Measurements from ENCODE around the gene LDLRAD3. TPM values are rescaled to one million over a fixed set of nuclear protein-coding genes. Genes with fewer than 3 reads are reported as not detected.

The LDLRAD3 gene
- total RNA-seq, 3 donors from 2014 or later (not counting 1 experiment from before 2014, with no cell fraction given) = 1.0 to 1.5 (median 1.2) TPM

GRCh38 chr11:35947437-35947836 lies 3.6 kb downstream of the LDLRAD3 start:
- H3K4me1 ChIP-seq (ENCODE audit: control insufficient read depth, insufficient read depth, low read length) = peaks cover 9% of the 10 kb centered on the region
- Mint-ChIP-seq H3K27me3 (ENCODE audit: low read depth in 2 of 2) (peaks cover 27 to 35% of the 10 kb centered on the region in 2 donors), H3K4me3 (no peak overlapping the region), H3K4me1 (peaks cover 11 to 20% of the 10 kb centered on the region in 2 donors), H3K27ac (no peak overlapping the region), H3K36me3 (no peaks in the 10 kb centered on the region), H3K9me3 (no peaks in the 10 kb centered on the region)
- no peak overlapping the region for H3K27ac ChIP-seq (ENCODE audit: low read length)
- TF ChIP-seq CTCF (IDR thresholded peaks at IDR 0.05) = no peak
- no peaks in the 10 kb centered on the region for H3K36me3 ChIP-seq (ENCODE audit: control insufficient read depth, insufficient read depth, low read length)
- no peak overlapping the region for H3K4me3 ChIP-seq (ENCODE audit: low read length)
- ATAC-seq (no peak), DNase-seq (no peak)
- WGBS (ENCODE audit: insufficient coverage) = 96% methylated on average over 4 of the region's 4 CpGs
- intact Hi-C loops (cut with micrococcal nuclease) = no loop called here
- no peaks in the 10 kb centered on the region for H3K9me3 ChIP-seq (ENCODE audit: control insufficient read depth, insufficient read depth, low read length)
- peaks cover 5% of the 10 kb centered on the region for H3K27me3 ChIP-seq (ENCODE audit: control insufficient read depth, insufficient read depth, low read length)

DNA sequence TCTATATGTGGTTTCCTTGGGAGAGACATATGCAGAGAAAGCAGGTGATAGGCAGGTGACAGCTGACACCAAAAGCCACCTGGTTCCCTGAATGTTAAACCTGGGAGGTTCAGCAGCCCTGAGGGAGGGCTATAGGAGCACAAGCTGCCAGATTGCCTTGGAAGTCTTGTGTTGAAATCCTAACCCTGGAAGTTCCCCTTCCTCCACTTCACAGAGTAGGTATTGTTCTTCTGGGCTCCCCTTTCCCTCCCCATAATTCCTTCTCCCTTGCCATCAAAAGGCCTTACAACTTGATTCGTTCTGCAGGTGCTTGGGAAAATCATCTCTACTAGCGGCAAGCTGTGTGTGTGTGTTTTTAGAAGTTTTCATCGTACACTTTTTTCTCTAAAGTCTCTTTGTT lies 5.4 kb downstream of the LDLRAD3 start:
- intact Hi-C loops (cut with micrococcal nuclease) = no loop called here
- Histone ChIP-seq H3K27ac (ENCODE audit: low read length) (no peak overlapping the region), H3K27me3 (ENCODE audit: control insufficient read depth, insufficient read depth, low read length) (no peaks in the 10 kb centered on the region), H3K36me3 (ENCODE audit: control insufficient read depth, insufficient read depth, low read length) (no peaks in the 10 kb centered on the region), H3K9me3 (ENCODE audit: control insufficient read depth, insufficient read depth, low read length) (no peaks in the 10 kb centered on the region), H3K4me1 (ENCODE audit: control insufficient read depth, insufficient read depth, low read length) (peaks cover 5% of the 10 kb centered on the region), H3K4me3 (ENCODE audit: low read length) (no peak overlapping the region)
- DNase-seq = no peak
- no peaks in the 10 kb centered on the region for H3K36me3 Mint-ChIP-seq
- no peak overlapping the region for H3K4me3 Mint-ChIP-seq
- no peaks in the 10 kb centered on the region for H3K9me3 Mint-ChIP-seq
- TF ChIP-seq CTCF (IDR thresholded peaks at IDR 0.05) = no peak
- no CpG with 5 or more reads among the region's 3 CpGs for WGBS (ENCODE audit: insufficient coverage)
- ATAC-seq = no peak
- peaks cover 14 to 21% of the 10 kb centered on the region in 2 donors for H3K27me3 Mint-ChIP-seq (ENCODE audit: low read depth in 2 of 2)
- H3K4me1 Mint-ChIP-seq = peaks cover 3 to 11% of the 10 kb centered on the region in 2 donors
- no peak overlapping the region for H3K27ac Mint-ChIP-seq

DNA sequence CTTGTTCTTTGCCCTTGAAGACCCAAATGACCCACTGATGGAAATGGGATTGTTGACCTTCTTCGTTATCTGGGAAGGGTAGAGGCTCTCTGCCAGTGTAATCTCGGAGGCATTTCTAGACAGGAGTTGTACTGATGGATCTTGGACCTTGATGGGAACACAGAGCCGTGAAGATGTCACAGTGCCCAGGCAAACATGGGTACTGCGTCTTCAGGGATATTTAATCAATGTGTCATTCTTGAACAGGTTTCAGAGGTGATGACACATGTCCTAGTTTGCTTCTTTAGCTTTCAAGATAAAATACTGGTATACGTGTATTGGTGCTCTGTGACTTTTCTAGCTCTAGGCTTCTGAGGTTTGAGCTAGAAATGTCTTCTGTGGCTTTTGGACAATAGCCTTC lies 6.2 kb downstream of the LDLRAD3 start:
- DNase-seq = no peak
- TF ChIP-seq CTCF (IDR thresholded peaks at IDR 0.05) = no peak
- Histone ChIP-seq H3K36me3 (ENCODE audit: control insufficient read depth, insufficient read depth, low read length) (no peaks in the 10 kb centered on the region), H3K27ac (ENCODE audit: low read length) (no peak overlapping the region), H3K9me3 (ENCODE audit: control insufficient read depth, insufficient read depth, low read length) (no peaks in the 10 kb centered on the region), H3K27me3 (ENCODE audit: control insufficient read depth, insufficient read depth, low read length) (no peaks in the 10 kb centered on the region), H3K4me3 (ENCODE audit: low read length) (no peak overlapping the region), H3K4me1 (ENCODE audit: control insufficient read depth, insufficient read depth, low read length) (no peaks in the 10 kb centered on the region)
- no peak for ATAC-seq
- H3K27me3 Mint-ChIP-seq (ENCODE audit: low read depth in 2 of 2) = peaks cover 11 to 21% of the 10 kb centered on the region in 2 donors
- H3K27ac Mint-ChIP-seq = no peak overlapping the region
- H3K36me3 Mint-ChIP-seq = no peaks in the 10 kb centered on the region
- intact Hi-C loops (cut with micrococcal nuclease) = no loop called here
- no peaks in the 10 kb centered on the region for H3K9me3 Mint-ChIP-seq
- H3K4me3 Mint-ChIP-seq = no peak overlapping the region
- H3K4me1 Mint-ChIP-seq = peaks cover 0 to 4% of the 10 kb centered on the region in 2 donors
- 90% methylated on average over 5 of the region's 5 CpGs for WGBS (ENCODE audit: insufficient coverage)

DNA sequence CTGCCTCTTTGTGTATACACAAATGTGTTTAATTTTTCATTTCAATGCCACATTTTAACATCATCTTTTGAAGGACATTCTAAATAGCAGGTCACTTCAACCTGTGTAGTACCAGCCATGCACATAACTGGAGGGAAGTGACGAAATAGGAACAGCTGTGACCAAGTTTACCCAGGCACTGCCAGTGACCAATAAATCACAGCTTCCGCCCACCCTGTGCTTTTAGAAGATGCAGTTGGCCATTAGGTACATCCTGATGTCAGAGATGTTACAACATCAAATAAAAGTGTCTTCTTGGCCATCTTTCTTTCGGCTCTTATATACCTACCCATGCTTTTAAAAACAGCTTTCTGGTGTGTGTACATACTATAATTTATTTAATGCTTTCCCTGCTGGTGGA lies 7.8 kb downstream of the LDLRAD3 start:
- H3K27ac Mint-ChIP-seq = no peak overlapping the region
- H3K36me3 ChIP-seq (ENCODE audit: control insufficient read depth, insufficient read depth, low read length) = no peaks in the 10 kb centered on the region

More for the DNA sequence above, 7.8 kb downstream of the LDLRAD3 start:
- intact Hi-C loops (cut with micrococcal nuclease) = no loop called here
- ATAC-seq (no peak), DNase-seq (no peak)
- H3K27me3 ChIP-seq (ENCODE audit: control insufficient read depth, insufficient read depth, low read length) = no peaks in the 10 kb centered on the region
- Mint-ChIP-seq H3K9me3 (no peaks in the 10 kb centered on the region), H3K4me1 (no peaks in the 10 kb centered on the region), H3K27me3 (ENCODE audit: low read depth in 2 of 2) (peaks cover 8 to 21% of the 10 kb centered on the region in 2 donors), H3K36me3 (no peaks in the 10 kb centered on the region), H3K4me3 (no peak overlapping the region)
- H3K4me1 ChIP-seq (ENCODE audit: control insufficient read depth, insufficient read depth, low read length) = no peaks in the 10 kb centered on the region
- no peak for TF ChIP-seq CTCF (IDR thresholded peaks at IDR 0.05)
- H3K4me3 ChIP-seq (ENCODE audit: low read length) = no peak overlapping the region
- no peaks in the 10 kb centered on the region for H3K9me3 ChIP-seq (ENCODE audit: control insufficient read depth, insufficient read depth, low read length)
- no peak overlapping the region for H3K27ac ChIP-seq (ENCODE audit: low read length)
- WGBS (ENCODE audit: insufficient coverage) = 67% methylated on average over 2 of the region's 3 CpGs

All from natural killer cell (primary cell).